GM12878 (cell line): ENCODE measurements around the gene GALNT17. TPM values are rescaled to one million over a fixed set of nuclear protein-coding genes. Genes with fewer than 3 reads are reported as not detected.
A peak's percentile ranks its signal among the peaks of the same experiment; 100 is the strongest.
"Not testable (repeated sequence)": the region's sequence is repeated elsewhere in the genome, so short reads cannot be mapped to it uniquely, and the experiment has no call there.

Experiments
- ATAC-seq: fragments of 200-7000 bp; cut with Tn5 transposase; 3 replicates; pipeline ENCODE4 v1.9.1; 2020; ENCODE audit warnings: mild to moderate bottlenecking, moderate library complexity
- BruUV-seq: library from RNA; stranded (reverse); fragments of 400-500 nt; replicated peaks from 2 replicates; lab custom pipeline; 2021; lab: Mats Ljungman, UMichigan
- CTCF ChIA-PET: fragments of 300-600 bp; sonication (Branson Sonifier 250); formaldehyde crosslinking; extraction: SDS; loops from one replicate; lab custom pipeline; 2021; ENCODE audit warnings: inconsistent platforms; lab: Yijun Ruan, JAX
- POLR2A ChIA-PET: fragments of 350-600 bp; formaldehyde crosslinking; extraction: SDS; loops from one replicate; lab custom pipeline; 2021; ENCODE audit warnings: inconsistent platforms; lab: Charles Lee
- RAD21 ChIA-PET: fragments of 300-600 bp; sonication (Branson Sonifier 250); formaldehyde crosslinking; loops from one replicate; lab custom pipeline; 2023; ENCODE audit warnings: antibody characterized with exemption; ENCODE audit not compliant: unreplicated experiment; lab: Charles Lee
- SMC1A ChIA-PET: fragments of 300-600 bp; sonication (Branson Sonifier 250); formaldehyde crosslinking; loops from one replicate; lab custom pipeline; 2023; ENCODE audit not compliant: unreplicated experiment, uncharacterized antibody; lab: Charles Lee
- DNase-seq: peaks from one replicate; pipeline ENCODE4 v3.0.0-alpha.2; 2011; ENCODE audit warnings: low read depth, low spot score
- FAIRE-seq: peaks from 3 replicates; lab custom pipeline; 2011; peaks lifted over from hg19 to GRCh38; lab: Jason Lieb, UNC
- H2AFZ ChIP-seq: 2 replicates; pipeline ENCODE4 v1.6.0; 2011; ENCODE audit warnings: low read depth, low read length, control low read depth; ENCODE audit not compliant: control insufficient read depth
- H3K27ac ChIP-seq: 2 replicates; pipeline ENCODE4 v1.5.1; 2011; ENCODE audit warnings: control low read depth; ENCODE audit not compliant: control insufficient read depth, insufficient read depth
- H3K27me3 ChIP-seq, 2 experiments: replicated peaks in 1 of 2; 2 replicates each; pipeline versions ENCODE4 v1.6.0 to v1.6.1; 2011; ENCODE audit warnings: low read length in 1 of 2; ENCODE audit not compliant: control insufficient read depth in 2 of 2, insufficient read depth in 2 of 2
- H3K36me3 ChIP-seq, 2 experiments: 2 replicates each; pipeline ENCODE4 v1.5.1; 2011; ENCODE audit warnings: low read length in 1 of 2; ENCODE audit not compliant: control insufficient read depth in 2 of 2, insufficient read depth in 2 of 2
- H3K4me1 ChIP-seq: 2 replicates; pipeline ENCODE4 v1.6.1; 2011; ENCODE audit warnings: mild to moderate bottlenecking, low read length, moderate library complexity, mixed read lengths; ENCODE audit not compliant: control insufficient read depth, insufficient read depth
- H3K4me2 ChIP-seq: 2 replicates; pipeline ENCODE4 v1.6.0; 2011; ENCODE audit warnings: control low read depth; ENCODE audit not compliant: control insufficient read depth, insufficient read depth
- H3K4me3 ChIP-seq: fragments of 200-600 bp; sonication (generic); 2 replicates; pipeline ENCODE4 v1.5.1; 2016
- H3K79me2 ChIP-seq: 2 replicates; pipeline ENCODE4 v1.6.0; 2011; ENCODE audit warnings: low read length; ENCODE audit not compliant: control insufficient read depth, insufficient read depth
- H3K9ac ChIP-seq: 2 replicates; pipeline ENCODE4 v1.8.0; 2011; ENCODE audit warnings: low read length, control low read depth, mixed read lengths; ENCODE audit not compliant: control insufficient read depth, insufficient read depth
- H3K9me3 ChIP-seq: replicated peaks from 3 replicates; pipeline ENCODE4 v1.5.1; 2011; ENCODE audit warnings: mild to moderate bottlenecking, low read length; ENCODE audit not compliant: control insufficient read depth, insufficient read depth
- H4K20me1 ChIP-seq: 2 replicates; pipeline ENCODE4 v1.6.0; 2011; ENCODE audit not compliant: control insufficient read depth, insufficient read depth
- IKZF1 ChIP-seq: fragments of 450-650 bp; conservative IDR thresholded peaks from 2 replicates; pipeline ENCODE4 v1.6.1; 2017; ENCODE audit warnings: antibody characterized with exemption, mild to moderate bottlenecking
- KDM1A ChIP-seq: fragments of 200-600 bp; sonication (generic); IDR thresholded peaks from 2 replicates; pipeline ENCODE4 v1.6.1; 2016; ENCODE audit warnings: borderline replicate concordance
- MAX ChIP-seq: IDR thresholded peaks from 2 replicates; pipeline ENCODE4 v1.6.1; 2012; ENCODE audit warnings: low read depth, low read length, improper control_type of control experiment
- POU2F2 ChIP-seq: IDR thresholded peaks from 3 replicates; pipeline ENCODE4 v1.6.1; 2011; ENCODE audit warnings: low read depth, mild to moderate bottlenecking, low read length, borderline replicate concordance
- ZNF622 ChIP-seq: fragments of 450-650 bp; IDR thresholded peaks from 2 replicates; pipeline ENCODE4 v1.6.1; 2017; ENCODE audit warnings: mild to moderate bottlenecking, inconsistent platforms
- WGBS: methylation state at CpG from one replicate; pipeline ENCODE4 v1.1.6; 2016; ENCODE audit warnings: low lambda C conversion rate; ENCODE audit not compliant: insufficient replicate concordance, insufficient coverage; ENCODE audit errors: missing lambda C conversion rate; 5-methylcytosine and 5-hydroxymethylcytosine counted together
- in situ Hi-C: fragments of 300-500 bp; cut with MboI; formaldehyde crosslinking; loops from 9 replicates; pipeline ENCODE4 v1.14.3; 2018; ENCODE audit warnings: mixed read lengths
- intact Hi-C: fragments of 100-400 bp; cut with micrococcal nuclease; formaldehyde crosslinking; loops from one replicate; pipeline ENCODE4 v1.14.2; 2022; ENCODE audit not compliant: unreplicated experiment
- polyA plus RNA-seq, 11 experiments: library from polyadenylated mRNA; depleted of rRNA in 4 of 11; unstranded in 6 of 11; stranded (reverse) in 5 of 11; fragments of >200 nt; fragmentation: Nextera tagmentation in 4 of 11; fragmentation: Illumina TruSeq in 1 of 11; extraction: Ambion mirVana in 4 of 11; extraction: Trizol in 1 of 11; gene quantifications; 1 replicate in 1 of 11; 2 replicates in 10 of 11; pipeline versions ENCODE4 v1.2.1 to v1.2.3, GENCODE V29; 2011 to 2016; ENCODE audit warnings: inconsistent platforms in 2 of 11, missing spikeins in 2 of 11, low read depth in 1 of 11
- total RNA-seq, 4 experiments: library from RNA; depleted of rRNA in 3 of 4; stranded (reverse); fragments of >200 nt in 3 of 4; fragmentation: Illumina TruSeq in 1 of 4; extraction: Trizol in 1 of 4; gene quantifications; 2 replicates each; pipeline versions ENCODE4 v1.2.1 to v1.2.3, GENCODE V29; 2013 to 2021
- TF ChIP-seq, protein P1 (sequence below): fragments of 450-650 bp; conservative IDR thresholded peaks from 2 replicates; pipeline ENCODE4 v1.6.1; 2017; ENCODE audit warnings: mild to moderate bottlenecking, moderate library complexity

The GALNT17 gene
- total and polyA plus RNA-seq, 10 of the 15 experiments (the other 5 are each of a cell fraction or from before 2014, with no cell fraction given), result 0.12 to 0.15 TPM; not detected in 8

- no peak for FAIRE-seq
- ChIA-PET RAD21 (no interaction called here), SMC1A (no interaction called here), CTCF (no interaction called here), POLR2A (no interaction called here)
- Histone ChIP-seq H3K4me2 (no peak overlapping the region), H3K4me3 (no peak overlapping the region), H3K4me1 (no peaks in the 10 kb centered on the region), H3K27me3 (no peaks in the 10 kb centered on the region), H2AFZ (no peak overlapping the region), H3K9ac (no peak overlapping the region), H3K27ac (no peak overlapping the region), H4K20me1 (no peaks in the 10 kb centered on the region), H3K36me3 (no peaks in the 10 kb centered on the region), H3K79me2 (no peaks in the 10 kb centered on the region), H3K9me3 (no peaks in the 10 kb centered on the region; the same call in 2 of the 3 replicates)
- 0% methylated on average over 6 of the region's 6 CpGs for WGBS
- no peak for TF ChIP-seq POU2F2
- TF ChIP-seq, protein P1, sequence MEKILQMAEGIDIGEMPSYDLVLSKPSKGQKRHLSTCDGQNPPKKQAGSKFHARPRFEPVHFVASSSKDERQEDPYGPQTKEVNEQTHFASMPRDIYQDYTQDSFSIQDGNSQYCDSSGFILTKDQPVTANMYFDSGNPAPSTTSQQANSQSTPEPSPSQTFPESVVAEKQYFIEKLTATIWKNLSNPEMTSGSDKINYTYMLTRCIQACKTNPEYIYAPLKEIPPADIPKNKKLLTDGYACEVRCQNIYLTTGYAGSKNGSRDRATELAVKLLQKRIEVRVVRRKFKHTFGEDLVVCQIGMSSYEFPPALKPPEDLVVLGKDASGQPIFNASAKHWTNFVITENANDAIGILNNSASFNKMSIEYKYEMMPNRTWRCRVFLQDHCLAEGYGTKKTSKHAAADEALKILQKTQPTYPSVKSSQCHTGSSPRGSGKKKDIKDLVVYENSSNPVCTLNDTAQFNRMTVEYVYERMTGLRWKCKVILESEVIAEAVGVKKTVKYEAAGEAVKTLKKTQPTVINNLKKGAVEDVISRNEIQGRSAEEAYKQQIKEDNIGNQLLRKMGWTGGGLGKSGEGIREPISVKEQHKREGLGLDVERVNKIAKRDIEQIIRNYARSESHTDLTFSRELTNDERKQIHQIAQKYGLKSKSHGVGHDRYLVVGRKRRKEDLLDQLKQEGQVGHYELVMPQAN, result no peak
- peak; percentile 49 for TF ChIP-seq IKZF1
- TF ChIP-seq ZNF622, result no peak
- TF ChIP-seq KDM1A, result no peak
- no peak for TF ChIP-seq MAX
- intact Hi-C loops (no loop called here), in situ Hi-C loops (no loop called here)
- no TSS peak for BruUV-seq
- no peak for DNase-seq
- no peak for ATAC-seq
Observed at GRCh38 chr7:71633551-71634008, 501.6 kb downstream of the GALNT17 start.

GRCh38 chr7:71635849-71636248 lies 503.9 kb downstream of the GALNT17 start:
- in situ Hi-C loops, H3K27me3 ChIP-seq, H3K79me2 ChIP-seq, POLR2A ChIA-PET, H3K36me3 ChIP-seq, RAD21 ChIA-PET, H3K9me3 ChIP-seq, H3K9ac ChIP-seq, H3K27ac ChIP-seq, H4K20me1 ChIP-seq, SMC1A ChIA-PET, BruUV-seq, H2AFZ ChIP-seq, DNase-seq, FAIRE-seq, intact Hi-C loops, H3K4me1 ChIP-seq, ATAC-seq, CTCF ChIA-PET, H3K4me3 ChIP-seq, H3K4me2 ChIP-seq: not testable (repeated sequence)
- 0% methylated on average over 3 of the region's 3 CpGs for WGBS
